H1 (cell line): ENCODE results near the gene SGCE. TPM values are rescaled to one million over a fixed set of nuclear protein-coding genes. Genes with fewer than 3 reads are reported as not detected.

Experiments
- ATF3 ChIP-seq: IDR thresholded peaks from 2 replicates; pipeline ENCODE4 v1.6.1; 2011; ENCODE audit warnings: low read depth, mild to moderate bottlenecking, low read length; ENCODE audit not compliant: insufficient read depth
- CBX8 ChIP-seq: fragments of 300-800, 300-1000 bp; sonication (generic); IDR thresholded peaks from 2 replicates; pipeline ENCODE4 v1.7.1; 2016; ENCODE audit warnings: low read depth, low read length, borderline replicate concordance
- HDAC6 ChIP-seq: IDR thresholded peaks from one replicate; pipeline ENCODE4 v1.7.1; 2012; ENCODE audit warnings: low read depth, mild to moderate bottlenecking, inconsistent platforms, low read length, moderate library complexity
- SIRT6 ChIP-seq: IDR thresholded peaks from one replicate; pipeline ENCODE4 v1.7.1; 2012; ENCODE audit warnings: low read length, inconsistent platforms
- USF2 ChIP-seq: IDR thresholded peaks from 2 replicates; pipeline ENCODE4 v1.6.1; 2011; ENCODE audit warnings: low read length, improper control_type of control experiment
- polyA plus RNA-seq, 7 experiments: library from polyadenylated mRNA; depleted of rRNA in 3 of 7; stranded (reverse) in 5 of 7; unstranded in 2 of 7; fragments of >200 nt in 5 of 7; fragments of 200-250 nt in 2 of 7; gene quantifications; 1 replicate in 5 of 7; 2 replicates in 1 of 7; 4 replicates in 1 of 7; pipeline versions ENCODE4 v1.2.1 to v1.2.3, GENCODE V29; 2011 to 2013; ENCODE audit warnings: missing spikeins in 2 of 7, mixed read lengths in 2 of 7
- total RNA-seq: library from RNA; stranded (reverse); fragmentation: NEBNext Ultra II Directional; extraction: Animal tissue kit (Norgen Biotek cat#: 25700); gene quantifications from 2 replicates; pipeline ENCODE4 v1.2.1, GENCODE V29; 2021

SGCE gene
- total and polyA plus RNA-seq, 2 of the 8 experiments (the other 6 are each of a cell fraction or from before 2014, with no cell fraction given): 12.8 to 25.0 TPM

- TF ChIP-seq HDAC6 (no peak), CBX8 (no peak), ATF3 (no peak), SIRT6 (no peak), USF2 (no peak)
Measured at GRCh38 chr7:94584113-94584512, 71.8 kb downstream of the SGCE start (continued).
